Stimulated activated CD4-positive, alpha-beta T cell treated with anti-CD3 and anti-CD28 coated beads, Interleukin-15, amount 100 ng/mL, for 1 hour (primary cell): ENCODE data around the gene ANKDD1B.
"Not testable (repeated sequence)": the region's sequence is repeated elsewhere in the genome, so short reads cannot be mapped to it uniquely, and the experiment has no call there.

Experiments used
- DNase-seq, 2 donors: peaks; one replicate each; pipeline ENCODE4 v3.0.0-alpha.2; 2020; ENCODE audit warnings: low read depth in 1 of 2, low spot score in 1 of 2

ANKDD1B gene

GRCh38 chr5:75695472-75696351 lies 84.5 kb downstream of the ANKDD1B start:
- not testable (repeated sequence) for DNase-seq

DNA sequence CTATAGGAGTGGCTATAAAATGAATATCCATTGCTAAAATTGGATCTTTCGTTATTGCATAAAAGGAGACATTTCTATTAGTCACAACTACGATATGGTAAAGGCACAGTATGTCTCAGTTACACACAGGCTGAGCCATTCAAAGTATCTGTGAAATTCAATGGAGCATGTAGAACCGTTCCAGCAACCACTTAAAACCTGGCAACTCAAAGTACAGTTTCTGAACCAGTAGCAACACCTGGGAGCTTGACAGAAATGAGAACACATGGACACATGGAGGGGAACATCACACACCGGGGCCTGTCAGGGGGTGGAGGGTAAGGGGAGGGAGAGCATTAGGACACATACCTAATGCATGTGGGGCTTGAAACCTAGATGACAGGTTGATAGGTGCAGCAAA lies 90.6 kb downstream of the ANKDD1B start:
- no peak for DNase-seq

GRCh38 chr5:75706016-75706415 lies 94.8 kb downstream of the ANKDD1B start:
- no peak for DNase-seq

- DNase-seq, result no peak
Observed at GRCh38 chr5:75706775-75707174, 95.5 kb downstream of the ANKDD1B start.

DNA sequence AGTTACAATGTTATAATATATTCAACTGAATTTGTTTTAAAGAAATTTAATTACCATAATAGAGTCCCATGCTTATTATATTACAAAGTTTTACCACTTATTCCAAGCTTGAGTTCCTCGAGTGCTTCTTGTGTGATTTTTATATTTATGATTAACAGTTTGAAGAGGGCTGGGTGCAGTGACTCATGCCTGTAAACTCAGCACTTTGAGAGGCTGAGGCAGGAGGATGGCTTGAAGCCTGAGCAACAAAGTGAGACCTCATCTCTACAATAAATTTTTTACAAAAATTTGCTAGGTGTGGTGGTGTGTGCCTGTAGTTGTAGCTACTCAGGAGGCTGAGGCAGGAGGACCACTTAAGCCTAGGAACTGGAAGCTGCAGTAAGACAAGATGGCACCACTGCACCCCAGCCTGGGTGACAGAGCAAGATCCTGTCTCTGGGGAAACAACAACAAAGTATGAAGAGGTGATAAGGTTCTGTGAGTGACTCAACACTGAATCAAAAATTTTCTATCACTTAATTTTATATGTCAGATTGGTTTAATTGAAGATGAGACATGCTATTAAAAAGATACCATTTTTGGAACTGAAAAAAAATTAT lies 96.8 kb downstream of the ANKDD1B start:
- DNase-seq, result no peak

GRCh38 chr5:75710637-75711036 lies 99.4 kb downstream of the ANKDD1B start:
- DNase-seq, result no peak

DNA sequence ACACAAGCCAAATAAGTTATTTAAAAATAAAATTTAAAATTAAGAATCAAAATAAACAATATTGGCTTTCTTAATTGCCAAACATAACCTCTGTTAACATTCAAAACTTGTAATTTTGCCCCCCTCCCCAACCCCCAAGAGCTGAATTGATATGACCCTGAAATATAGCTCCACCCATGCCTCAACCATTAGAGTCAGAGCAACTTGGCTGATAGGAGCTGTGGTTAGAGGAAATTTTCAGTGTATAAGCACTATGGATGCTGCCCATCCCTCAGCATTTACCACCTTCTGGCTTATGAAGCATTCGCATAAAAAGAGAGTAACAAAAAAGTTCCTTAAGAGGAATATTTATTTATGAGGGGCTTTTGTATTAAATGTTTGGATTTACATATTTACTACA lies 99.9 kb downstream of the ANKDD1B start:
- DNase-seq, result no peak

DNA sequence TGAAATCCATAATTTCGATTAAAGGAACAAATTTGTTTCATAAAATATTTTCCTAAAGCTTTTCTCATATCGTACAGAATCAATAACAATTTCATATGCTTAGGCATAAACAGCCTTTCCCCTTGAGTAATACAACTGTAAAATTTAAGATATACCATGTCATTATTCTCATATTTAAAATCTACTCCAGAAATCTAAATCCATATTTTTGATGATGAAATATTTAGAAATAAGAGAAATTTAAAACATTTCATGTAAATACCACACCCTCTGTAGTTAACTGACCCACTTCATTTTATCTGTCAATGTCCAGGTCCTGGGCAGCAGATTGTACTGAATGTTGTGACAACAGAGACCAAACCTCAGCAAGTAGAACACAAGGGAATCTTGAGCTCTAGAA lies 100.8 kb downstream of the ANKDD1B start:
- no peak for DNase-seq

- DNase-seq, result no peak
Observed at GRCh38 chr5:75716715-75717081, 105.4 kb downstream of the ANKDD1B start.

DNA sequence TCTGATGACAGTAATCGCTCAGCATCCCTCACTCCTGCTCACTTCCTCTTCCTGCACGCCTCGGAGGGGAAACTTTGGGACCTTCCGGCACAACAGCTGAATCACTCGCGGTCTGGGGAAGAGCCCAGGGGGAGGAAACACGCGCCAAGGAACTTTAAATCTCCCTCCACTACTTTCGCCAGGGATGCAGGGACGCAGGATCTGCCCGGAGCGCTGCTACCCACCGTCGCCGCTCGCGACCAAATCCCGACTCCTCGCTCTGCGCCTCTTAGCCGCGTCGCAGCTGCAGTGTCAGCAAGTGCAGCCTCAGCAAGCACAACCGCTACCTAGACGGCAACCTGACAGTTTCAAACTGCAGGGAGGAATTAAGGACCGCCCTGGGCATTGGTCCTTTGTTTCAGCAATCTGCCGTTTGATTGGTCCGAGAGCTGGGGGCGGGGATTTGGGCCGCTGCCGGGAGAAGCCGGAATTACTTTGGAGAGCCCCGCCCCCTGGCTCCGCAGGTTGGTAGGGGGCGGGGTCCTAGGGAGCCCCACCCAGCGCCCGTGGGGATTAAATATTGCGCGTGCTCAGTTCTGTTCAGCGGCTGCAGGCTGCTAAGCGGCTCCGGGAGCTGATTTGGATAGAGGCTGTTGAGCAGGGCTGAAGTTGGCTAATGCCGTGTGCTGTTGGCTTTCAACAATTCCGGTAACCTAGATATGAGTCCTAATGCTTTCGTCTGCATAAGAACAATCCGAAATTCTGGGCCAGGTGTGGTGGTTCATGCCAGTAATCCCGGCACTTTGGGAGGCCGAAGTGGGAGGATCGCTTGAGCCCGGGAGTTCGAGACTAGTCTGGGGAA lies 106.0 kb downstream of the ANKDD1B start, which contains the start of gene POC5:
Gene POC5, minus strand, starts transcription at position 356 of the 841 bp plus-strand sequence. CDS start 4,500 bp downstream, outside the sequence.
- DNase-seq, result peak; percentile 96 to 98

- no peak for DNase-seq
Observed at GRCh38 chr5:75720882-75721281, 109.6 kb downstream of the ANKDD1B start.
